PC-3 (cell line): ENCODE data around the gene HYAL1.

Experiments used
- EZH2 ChIP-seq: fragments of 300-600 bp; sonication (generic); IDR thresholded peaks from one replicate; pipeline ENCODE4 v1.6.1; 2017; ENCODE audit warnings: antibody characterized with exemption, mild to moderate bottlenecking, low read length; ENCODE audit not compliant: unreplicated experiment
- EZH2phosphoT487 ChIP-seq: fragments of 300-600 bp; sonication (generic); IDR thresholded peaks from 2 replicates; pipeline ENCODE4 v1.6.1; 2018; ENCODE audit warnings: mild to moderate bottlenecking, antibody characterized with exemption, low read length, borderline replicate concordance
- TF ChIP-seq, protein P1 (sequence below): fragments of 300-600 bp; sonication (generic); conservative IDR thresholded peaks from 2 replicates; pipeline ENCODE4 v1.5.1; 2017; ENCODE audit warnings: antibody characterized with exemption, low read depth, mild to moderate bottlenecking, low read length

DNA sequence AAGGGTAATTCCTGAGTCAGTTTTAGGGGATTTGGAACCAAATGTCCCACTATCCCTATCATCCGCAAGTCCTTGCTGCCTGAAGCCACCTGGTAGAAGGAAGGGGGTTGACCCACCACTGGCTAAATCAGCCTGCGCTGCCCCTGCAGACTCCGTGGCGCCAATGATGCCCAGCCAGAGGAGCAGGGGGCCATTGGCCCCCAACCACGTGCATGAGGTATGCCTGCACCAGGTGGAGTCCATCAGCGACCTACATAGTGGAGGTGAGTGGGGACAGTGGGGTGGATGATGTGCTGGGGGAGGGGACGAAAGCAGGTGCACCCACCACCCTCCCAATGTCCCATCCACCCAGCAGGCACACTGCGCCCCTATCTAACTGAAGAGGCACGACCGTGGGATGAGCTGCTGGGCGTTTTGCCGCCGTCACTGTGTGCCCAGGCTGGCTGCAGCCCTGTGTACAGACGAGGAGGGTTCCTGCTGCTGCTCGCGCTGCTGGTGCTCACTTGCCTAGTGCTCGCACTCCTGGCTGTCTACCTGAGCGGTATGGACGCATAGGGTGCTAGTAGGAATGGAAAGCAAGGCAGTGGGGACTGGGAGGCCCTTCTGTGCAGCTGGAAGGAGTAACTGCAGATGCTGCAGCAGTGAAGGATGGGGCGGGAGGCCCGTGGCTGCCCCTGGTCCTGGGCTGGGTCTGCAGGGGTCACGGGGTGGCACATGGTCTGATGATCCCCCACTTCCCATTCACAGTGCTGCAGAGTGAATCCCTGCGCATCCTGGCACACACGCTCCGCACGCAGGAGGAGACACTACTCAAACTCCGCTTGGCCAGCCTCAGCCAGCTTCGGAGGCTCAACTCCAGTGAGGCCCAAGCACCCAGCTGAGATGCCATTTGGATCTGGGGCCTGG lies 16.8 kb downstream of the HYAL1 start:
- TF ChIP-seq, protein P1, sequence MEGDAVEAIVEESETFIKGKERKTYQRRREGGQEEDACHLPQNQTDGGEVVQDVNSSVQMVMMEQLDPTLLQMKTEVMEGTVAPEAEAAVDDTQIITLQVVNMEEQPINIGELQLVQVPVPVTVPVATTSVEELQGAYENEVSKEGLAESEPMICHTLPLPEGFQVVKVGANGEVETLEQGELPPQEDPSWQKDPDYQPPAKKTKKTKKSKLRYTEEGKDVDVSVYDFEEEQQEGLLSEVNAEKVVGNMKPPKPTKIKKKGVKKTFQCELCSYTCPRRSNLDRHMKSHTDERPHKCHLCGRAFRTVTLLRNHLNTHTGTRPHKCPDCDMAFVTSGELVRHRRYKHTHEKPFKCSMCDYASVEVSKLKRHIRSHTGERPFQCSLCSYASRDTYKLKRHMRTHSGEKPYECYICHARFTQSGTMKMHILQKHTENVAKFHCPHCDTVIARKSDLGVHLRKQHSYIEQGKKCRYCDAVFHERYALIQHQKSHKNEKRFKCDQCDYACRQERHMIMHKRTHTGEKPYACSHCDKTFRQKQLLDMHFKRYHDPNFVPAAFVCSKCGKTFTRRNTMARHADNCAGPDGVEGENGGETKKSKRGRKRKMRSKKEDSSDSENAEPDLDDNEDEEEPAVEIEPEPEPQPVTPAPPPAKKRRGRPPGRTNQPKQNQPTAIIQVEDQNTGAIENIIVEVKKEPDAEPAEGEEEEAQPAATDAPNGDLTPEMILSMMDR = no peak
- TF ChIP-seq EZH2phosphoT487 = no peak
- TF ChIP-seq EZH2 = no peak
